SK-N-SH (cell line): ENCODE data around the gene BRINP2. TPM values are rescaled to one million over a fixed set of nuclear protein-coding genes. Genes with fewer than 3 reads are reported as not detected.

Source experiments
- CTCF ChIA-PET: fragments of 300-600, 350-600 bp; formaldehyde crosslinking; extraction: SDS; loops from one replicate; lab custom pipeline; 2021; lab: Yijun Ruan, JAX
- POLR2A ChIA-PET: fragments of 350-600 bp; sonication (Branson Sonifier 250); formaldehyde crosslinking; extraction: SDS; loops from one replicate; lab custom pipeline; 2020; ENCODE audit warnings: antibody characterized with exemption, inconsistent platforms; lab: Yijun Ruan, JAX
- DNase-seq: peaks from one replicate; pipeline ENCODE4 v3.0.0; 2012
- H2AFZ ChIP-seq: fragments of 200-600 bp; sonication (generic); 2 replicates; pipeline ENCODE4 v1.8.1; 2016; ENCODE audit warnings: antibody characterized with exemption, mild to moderate bottlenecking, low read depth
- H3F3A ChIP-seq: fragments of 200-600 bp; sonication (generic); replicated peaks from 2 replicates; pipeline ENCODE3; 2016; ENCODE audit warnings: antibody characterized with exemption, mild to moderate bottlenecking; ENCODE audit not compliant: insufficient read depth
- H3K27ac ChIP-seq, 2 experiments: fragments of 200-500 bp in 1 of 2; fragments of 200-600 bp in 1 of 2; sonication (Bioruptor generic) in 1 of 2; sonication (generic), shearing (Covaris generic) in 1 of 2; 2 replicates each; pipeline versions ENCODE4 v1.5.1 to v1.6.1; 2014 to 2016; ENCODE audit warnings: low read depth in 2 of 2, inconsistent platforms in 1 of 2, low read length in 1 of 2, mild to moderate bottlenecking in 1 of 2, mixed read lengths in 1 of 2
- H3K27me3 ChIP-seq: fragments of 200-600 bp; sonication (generic), shearing (Covaris generic); 2 replicates; pipeline ENCODE4 v1.6.1; 2016; ENCODE audit warnings: mixed run types; ENCODE audit not compliant: insufficient read depth
- H3K36me3 ChIP-seq, 2 experiments: fragments of 200-500 bp in 1 of 2; fragments of 200-600 bp in 1 of 2; sonication (Bioruptor generic) in 1 of 2; sonication (generic) in 1 of 2; replicated peaks in 1 of 2; 2 replicates each; pipeline versions ENCODE3 to v1.5.1; 2014 to 2016; ENCODE audit warnings: low read length in 1 of 2, mild to moderate bottlenecking in 1 of 2; ENCODE audit not compliant: insufficient read depth in 2 of 2, control insufficient read depth in 1 of 2
- H3K4me1 ChIP-seq, 2 experiments: fragments of 200-500 bp in 1 of 2; fragments of 200-600 bp in 1 of 2; sonication (Bioruptor generic) in 1 of 2; sonication (generic), shearing (Covaris generic) in 1 of 2; 2 replicates each; pipeline versions ENCODE4 v1.5.1 to v1.6.1; 2014 to 2016; ENCODE audit warnings: low read depth in 1 of 2, low read length in 1 of 2, mixed run types in 1 of 2; ENCODE audit not compliant: insufficient read depth in 2 of 2, control insufficient read depth in 1 of 2
- H3K4me2 ChIP-seq: fragments of 200-600 bp; sonication (generic), shearing (Covaris generic); 2 replicates; pipeline ENCODE4 v1.6.1; 2017; ENCODE audit warnings: mixed run types
- H3K4me3 ChIP-seq, 2 experiments: fragments of 200-500 bp in 1 of 2; fragments of 200-600 bp in 1 of 2; sonication (Bioruptor generic) in 1 of 2; sonication (generic), shearing (Covaris generic) in 1 of 2; 2 replicates each; pipeline versions ENCODE4 v1.5.1 to v1.8.1; 2014 to 2016; ENCODE audit warnings: low read depth in 2 of 2, inconsistent platforms in 1 of 2, low read length in 1 of 2, mild to moderate bottlenecking in 1 of 2, mixed read lengths in 1 of 2, moderate library complexity in 1 of 2
- H3K79me2 ChIP-seq: fragments of 200-600 bp; sonication (generic); 2 replicates; pipeline ENCODE4 v1.8.1; 2017; ENCODE audit warnings: mild to moderate bottlenecking; ENCODE audit not compliant: insufficient read depth
- H3K9ac ChIP-seq: fragments of 200-600 bp; sonication (generic); 2 replicates; pipeline ENCODE4 v1.6.1; 2017; ENCODE audit warnings: mixed run types
- H3K9me2 ChIP-seq: fragments of 200-600 bp; sonication (generic); 2 replicates; pipeline ENCODE4 v1.6.1; 2017; ENCODE audit warnings: mixed run types
- H3K9me3 ChIP-seq: fragments of 200-600 bp; sonication (generic); 2 replicates; pipeline ENCODE4 v1.6.1; 2017; ENCODE audit warnings: mixed run types, mild to moderate bottlenecking, moderate library complexity
- H4K20me1 ChIP-seq: fragments of 200-600 bp; sonication (generic); 2 replicates; pipeline ENCODE4 v1.6.1; 2017; ENCODE audit warnings: mild to moderate bottlenecking, mixed run types; ENCODE audit not compliant: insufficient read depth
- CTCF ChIP-seq: fragments of 200-600 bp; sonication (generic); IDR thresholded peaks from 2 replicates; pipeline ENCODE4 v1.6.1; 2017; ENCODE audit warnings: antibody characterized with exemption, mild to moderate bottlenecking, moderate library complexity
- EP300 ChIP-seq, 2 experiments: IDR thresholded peaks; 2 replicates each; pipeline versions ENCODE4 v1.4.0 to v1.6.1; 2012; ENCODE audit warnings: borderline replicate concordance in 1 of 2, low read depth in 1 of 2, low read length in 1 of 2
- FOSL2 ChIP-seq: IDR thresholded peaks from 2 replicates; pipeline ENCODE4 v1.4.0; 2012; ENCODE audit warnings: low read depth, mild to moderate bottlenecking, moderate library complexity, borderline replicate concordance
- GATA2 ChIP-seq: sonication (generic); formaldehyde crosslinking; IDR thresholded peaks from 2 replicates; pipeline ENCODE4 v1.5.0; 2020; ENCODE audit warnings: mild to moderate bottlenecking, missing genetic modification reagents
- JUND ChIP-seq: IDR thresholded peaks from 2 replicates; pipeline ENCODE4 v1.4.0; 2012
- MXI1 ChIP-seq: IDR thresholded peaks from 2 replicates; pipeline ENCODE4 v1.6.1; 2012; ENCODE audit warnings: mild to moderate bottlenecking, low read depth, low read length, improper control_type of control experiment
- NFIC ChIP-seq: IDR thresholded peaks from 2 replicates; pipeline ENCODE4 v1.4.0; 2012; ENCODE audit warnings: borderline replicate concordance
- NRF1 ChIP-seq: IDR thresholded peaks from 2 replicates; pipeline ENCODE4 v1.6.1; 2012; ENCODE audit warnings: low read depth, mild to moderate bottlenecking, low read length
- RCOR1 ChIP-seq: fragments of 150-350 bp; IDR thresholded peaks from 2 replicates; pipeline ENCODE4 v1.6.1; 2017; ENCODE audit warnings: antibody characterized with exemption, low read length
- TAF1 ChIP-seq: IDR thresholded peaks from 2 replicates; pipeline ENCODE4 v1.6.1; 2012; ENCODE audit warnings: low read depth, mild to moderate bottlenecking, low read length, moderate library complexity, borderline replicate concordance
- TEAD4 ChIP-seq: IDR thresholded peaks from 2 replicates; pipeline ENCODE4 v1.4.0; 2012; ENCODE audit warnings: mild to moderate bottlenecking, borderline replicate concordance; ENCODE audit not compliant: insufficient read depth
- YY1 ChIP-seq: IDR thresholded peaks from 2 replicates; pipeline ENCODE4 v1.4.0; 2012; ENCODE audit warnings: low read depth, mild to moderate bottlenecking
- WGBS: methylation state at CpG from one replicate; pipeline ENCODE4 v1.1.6; 2017; ENCODE audit warnings: low lambda C conversion rate; 5-methylcytosine and 5-hydroxymethylcytosine counted together
- polyA plus RNA-seq, 3 experiments: library from polyadenylated mRNA; depleted of rRNA; stranded (reverse); fragments of >200 nt; gene quantifications; 2 replicates each; pipeline ENCODE4 v1.2.3, GENCODE V29; 2012
- TF ChIP-seq, protein P1 (sequence below): IDR thresholded peaks from 2 replicates; pipeline ENCODE4 v1.4.0; 2012; ENCODE audit warnings: low read depth, borderline replicate concordance

The BRINP2 gene
- polyA plus RNA-seq, 1 of the 3 experiments (the other 2 are of a cell fraction): 0.12 TPM

- Histone ChIP-seq H3K4me2 (no peak overlapping the region), H3K27me3 (no peaks in the 10 kb centered on the region), H3K9me3 (no peaks in the 10 kb centered on the region), H3K4me3 (no peak overlapping the region), H3K27ac (no peak overlapping the region), H3K79me2 (no peaks in the 10 kb centered on the region), H3K9me2 (no peaks in the 10 kb centered on the region)
- peak; percentile 28 for DNase-seq
- ChIA-PET POLR2A (no interaction called here), CTCF (no interaction called here)
- TF ChIP-seq TEAD4 (no peak), TAF1 (no peak), JUND (no peak), RCOR1 (peak; percentile 43), NFIC (no peak), NRF1 (no peak), MXI1 (0 out of 2 replicates have a peak, but pooled peaks have one; percentile 14), YY1 (no peak), FOSL2 (no peak), CTCF (no peak), EP300 (IDR thresholded peaks at IDR 0.05; ENCODE audit: borderline replicate concordance in 1 of 2, low read depth in 1 of 2, low read length in 1 of 2) (peak in 1 of 2 experiments; percentile 13; a peak in 1 of 4 replicates), GATA2 (CRISPR knock-in tag) (peak; percentile 42; the same call in 1 of the 2 replicates)
- TF ChIP-seq, protein P1, sequence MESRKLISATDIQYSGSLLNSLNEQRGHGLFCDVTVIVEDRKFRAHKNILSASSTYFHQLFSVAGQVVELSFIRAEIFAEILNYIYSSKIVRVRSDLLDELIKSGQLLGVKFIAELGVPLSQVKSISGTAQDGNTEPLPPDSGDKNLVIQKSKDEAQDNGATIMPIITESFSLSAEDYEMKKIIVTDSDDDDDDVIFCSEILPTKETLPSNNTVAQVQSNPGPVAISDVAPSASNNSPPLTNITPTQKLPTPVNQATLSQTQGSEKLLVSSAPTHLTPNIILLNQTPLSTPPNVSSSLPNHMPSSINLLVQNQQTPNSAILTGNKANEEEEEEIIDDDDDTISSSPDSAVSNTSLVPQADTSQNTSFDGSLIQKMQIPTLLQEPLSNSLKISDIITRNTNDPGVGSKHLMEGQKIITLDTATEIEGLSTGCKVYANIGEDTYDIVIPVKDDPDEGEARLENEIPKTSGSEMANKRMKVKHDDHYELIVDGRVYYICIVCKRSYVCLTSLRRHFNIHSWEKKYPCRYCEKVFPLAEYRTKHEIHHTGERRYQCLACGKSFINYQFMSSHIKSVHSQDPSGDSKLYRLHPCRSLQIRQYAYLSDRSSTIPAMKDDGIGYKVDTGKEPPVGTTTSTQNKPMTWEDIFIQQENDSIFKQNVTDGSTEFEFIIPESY: no peak
- TF ChIP-seq, all 33 proteins: peak for 4
- Histone ChIP-seq H3K4me1 (peaks cover 0 to 30% of the 10 kb centered on the region in 2 experiments; a peak in 2 of 4 replicates), H2AFZ (no peak overlapping the region), H3K9ac (no peak overlapping the region), H3K36me3 (no peaks in the 10 kb centered on the region), H3F3A (no peaks in the 10 kb centered on the region), H4K20me1 (no peaks in the 10 kb centered on the region)
- 30% methylated on average over 9 of the region's 11 CpGs for WGBS
Measured at GRCh38 chr1:177305040-177306018, 134.6 kb downstream of the BRINP2 start.
